Measurements from ENCODE around the gene PAX8.

- no peak for TF ChIP-seq EZH2 (IDR thresholded peaks at IDR 0.05; ENCODE audit: insufficient read depth, poor library complexity, severe bottlenecking)
- no peak for TF ChIP-seq EZH2phosphoT487 (IDR thresholded peaks at IDR 0.05; ENCODE audit: insufficient read depth, low read depth)
Measured at GRCh38 chr2:113200236-113200635, 78.5 kb downstream of the PAX8 start.

All from GM23248 (cell line).